Astrocyte (in vitro differentiated cells and primary cell): ENCODE results near the gene SLC25A26.
"Not testable (repeated sequence)": the region's sequence is repeated elsewhere in the genome, so short reads cannot be mapped to it uniquely, and the experiment has no call there.

Source experiments
- CTCF ChIP-seq: IDR thresholded peaks from 2 replicates; pipeline ENCODE4 v1.5.1; 2011; ENCODE audit warnings: low read depth, mild to moderate bottlenecking, inconsistent platforms, low read length, moderate library complexity; ENCODE audit not compliant: insufficient read depth
- EZH2 ChIP-seq: IDR thresholded peaks from 2 replicates; pipeline ENCODE4 v1.6.1; 2012; ENCODE audit warnings: mild to moderate bottlenecking, low read length, inconsistent platforms; ENCODE audit not compliant: insufficient read depth

- not testable (repeated sequence) for TF ChIP-seq EZH2, CTCF
Measured at GRCh38 chr3:66226093-66226492, 5.3 kb downstream of the SLC25A26 start.
